Skeletal muscle satellite cell (primary cell): ENCODE data around the gene CASP10.
A peak's percentile ranks its signal among the peaks of the same experiment; 100 is the strongest.
"Not testable (repeated sequence)": the region's sequence is repeated elsewhere in the genome, so short reads cannot be mapped to it uniquely, and the experiment has no call there.

Experiments
- H3K27me3 ChIP-seq: 2 replicates; pipeline ENCODE4 v1.7.0; 2013; ENCODE audit warnings: low read length; ENCODE audit not compliant: control insufficient read depth, insufficient read depth
- H3K36me3 ChIP-seq: 2 replicates; pipeline ENCODE4 v1.7.0; 2013; ENCODE audit warnings: mild to moderate bottlenecking, control low read depth, low read length; ENCODE audit not compliant: insufficient read depth
- H3K4me1 ChIP-seq: 2 replicates; pipeline ENCODE4 v1.7.0; 2013; ENCODE audit warnings: low read length; ENCODE audit not compliant: control insufficient read depth, insufficient read depth
- H3K4me2 ChIP-seq: 2 replicates; pipeline ENCODE4 v1.7.0; 2013; ENCODE audit warnings: mild to moderate bottlenecking, low read length
- H3K4me3 ChIP-seq: 2 replicates; pipeline ENCODE4 v1.7.0; 2013; ENCODE audit warnings: low read length
- H3K9ac ChIP-seq: 2 replicates; pipeline ENCODE4 v1.7.0; 2013; ENCODE audit warnings: mild to moderate bottlenecking, low read depth, low read length, moderate library complexity
- H3K9me3 ChIP-seq: replicated peaks from 2 replicates; pipeline ENCODE4 v1.7.0; 2013; ENCODE audit warnings: mild to moderate bottlenecking, control low read depth, low read length

The CASP10 gene

DNA sequence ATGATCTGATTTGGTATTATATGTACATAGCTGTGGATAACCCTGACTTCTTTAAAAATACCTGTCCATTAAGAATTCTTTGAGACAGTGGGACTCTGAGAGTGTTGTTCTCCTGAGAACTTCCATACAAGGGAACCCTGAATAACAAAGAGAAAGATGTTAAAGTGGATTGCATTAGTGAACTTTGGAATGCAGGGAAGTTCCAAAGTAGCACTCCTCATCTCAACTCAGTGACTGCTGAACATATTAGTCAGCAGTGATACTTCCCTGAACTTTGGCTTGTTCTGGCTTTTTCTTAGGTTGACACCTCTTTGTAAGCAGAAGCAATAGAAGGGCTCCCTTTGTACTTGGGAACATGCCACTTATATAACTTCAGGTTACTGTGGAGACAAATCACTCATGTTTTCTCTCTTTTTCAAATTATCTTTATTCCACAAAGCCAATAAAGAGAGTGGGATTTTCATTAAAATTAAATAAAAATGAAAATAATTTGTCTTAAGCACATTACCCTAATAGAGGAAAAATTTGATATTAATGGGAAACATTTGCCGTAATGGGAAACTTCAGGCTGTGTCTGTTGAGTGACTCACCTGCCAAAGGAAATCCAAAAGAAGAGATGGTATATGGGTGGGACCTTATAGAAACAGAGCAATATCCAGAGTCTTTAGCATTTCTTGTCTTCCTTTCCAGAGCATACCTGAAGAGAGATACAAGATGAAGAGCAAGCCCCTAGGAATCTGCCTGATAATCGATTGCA is 33.7 kb upstream of the CASP10 start:
- H3K4me2 ChIP-seq = peak overlapping the region; percentile 65
- H3K36me3 ChIP-seq = peaks cover 40% of the 10 kb centered on the region
- peak overlapping the region; percentile 34 for H3K4me3 ChIP-seq
- no peaks in the 10 kb centered on the region for H3K9me3 ChIP-seq
- H3K4me1 ChIP-seq = peaks cover 47% of the 10 kb centered on the region
- peak overlapping the region; percentile 85 for H3K9ac ChIP-seq
- H3K27me3 ChIP-seq = no peaks in the 10 kb centered on the region

DNA sequence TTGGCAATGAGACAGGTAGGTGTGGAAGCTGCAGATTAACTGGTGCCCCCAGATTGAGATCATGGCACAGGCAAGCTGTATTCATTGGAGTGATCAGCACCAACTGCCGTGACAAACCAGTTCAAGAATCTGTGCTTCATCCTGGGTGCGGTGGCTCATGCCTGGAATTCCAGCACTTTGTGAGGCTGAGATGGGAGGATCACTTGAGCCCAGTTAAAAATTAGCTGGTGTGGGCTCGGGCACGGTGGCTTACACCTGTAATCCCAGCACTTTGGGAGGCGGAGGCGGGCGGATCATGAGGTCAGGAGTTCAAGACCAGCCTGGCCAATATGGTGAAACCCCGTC is 33.1 kb upstream of the CASP10 start:
- not testable (repeated sequence) for H3K27me3 ChIP-seq, H3K9me3 ChIP-seq
- peaks cover 42% of the 10 kb centered on the region for H3K36me3 ChIP-seq
- peaks cover 47% of the 10 kb centered on the region for H3K4me1 ChIP-seq
- H3K9ac ChIP-seq = peak overlapping the region; percentile 85
- peak overlapping the region; percentile 65 for H3K4me2 ChIP-seq
- H3K4me3 ChIP-seq = peak overlapping the region; percentile 34

DNA sequence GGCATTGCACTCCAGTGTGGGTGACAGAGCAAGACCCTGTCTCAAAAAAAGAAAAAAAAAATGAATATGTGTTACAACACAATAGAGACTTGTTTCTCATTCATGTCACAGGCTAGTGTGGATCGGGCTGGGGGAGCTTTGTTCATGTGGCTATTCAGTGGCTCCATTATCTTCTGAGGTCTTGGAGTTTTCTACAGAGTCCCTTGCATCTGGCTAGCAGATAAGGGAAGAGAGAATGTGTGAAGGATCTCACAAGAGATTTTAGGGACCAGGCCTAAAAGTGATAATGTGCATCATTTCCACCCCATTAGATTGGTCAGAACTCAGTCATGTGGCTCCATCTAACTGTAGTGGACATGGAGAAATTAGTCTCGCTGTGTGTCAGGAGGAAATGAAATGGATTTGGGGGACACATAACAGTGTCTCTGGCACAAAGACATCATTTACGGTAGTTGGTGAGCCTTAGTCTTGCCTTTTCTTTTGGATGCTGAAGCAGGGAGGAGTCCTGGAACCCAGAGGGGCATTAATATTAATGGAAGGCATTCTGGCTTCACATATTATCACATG is 32.4 kb upstream of the CASP10 start:
- peaks cover 44% of the 10 kb centered on the region for H3K36me3 ChIP-seq
- H3K9ac ChIP-seq = peak overlapping the region; percentile 85

DNA sequence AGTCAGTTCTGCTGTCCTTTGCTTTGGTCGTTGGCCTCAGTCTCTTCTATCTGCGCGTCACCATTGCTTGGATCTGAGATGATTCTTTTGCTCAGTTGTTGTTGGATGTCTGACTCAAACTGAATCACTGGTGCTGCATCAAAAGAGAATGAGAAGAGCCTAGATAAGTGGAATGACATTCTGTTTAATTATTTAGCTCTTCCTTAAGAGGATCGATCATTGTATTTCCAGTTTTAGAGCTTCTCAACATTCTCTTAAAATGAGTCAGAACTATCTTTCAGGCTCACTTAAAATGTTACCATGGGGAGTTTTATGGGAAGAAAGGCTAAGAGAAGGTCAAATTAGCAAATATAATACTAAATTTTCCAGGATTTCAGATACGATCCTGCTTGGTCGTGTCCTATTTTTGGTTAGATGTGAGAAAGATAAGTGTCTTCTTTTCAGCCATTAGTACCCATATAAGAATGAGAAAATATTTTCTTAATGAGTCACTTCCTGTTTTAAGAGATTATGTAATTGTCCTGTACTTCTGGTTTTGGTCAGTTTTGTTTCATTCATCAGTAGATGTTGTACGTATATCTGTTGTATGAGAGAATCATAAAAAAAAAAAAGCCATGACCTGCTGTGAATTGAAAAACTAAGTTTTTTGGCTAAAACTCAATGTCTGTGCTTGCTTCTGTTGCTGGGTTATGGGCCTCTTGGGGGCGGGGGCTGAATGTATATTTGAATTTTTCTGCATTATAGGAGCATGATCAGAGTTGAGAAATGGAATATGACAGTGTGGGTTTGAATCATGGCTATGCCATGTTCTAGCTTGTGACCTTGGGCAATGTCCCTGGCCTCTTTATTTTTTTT is 31.6 kb upstream of the CASP10 start:
- peaks cover 47% of the 10 kb centered on the region for H3K4me1 ChIP-seq
- H3K4me3 ChIP-seq = peak overlapping the region; percentile 42
- H3K9ac ChIP-seq = peak overlapping the region; percentile 85
- no peaks in the 10 kb centered on the region for H3K27me3 ChIP-seq
- peaks cover 48% of the 10 kb centered on the region for H3K36me3 ChIP-seq
- peak overlapping the region; percentile 63 for H3K4me2 ChIP-seq
- H3K9me3 ChIP-seq = no peaks in the 10 kb centered on the region

More for the DNA sequence above, 32.4 kb upstream of the CASP10 start:
- peaks cover 47% of the 10 kb centered on the region for H3K4me1 ChIP-seq
- H3K4me3 ChIP-seq = peak overlapping the region; percentile 42
- no peaks in the 10 kb centered on the region for H3K27me3 ChIP-seq
- no peaks in the 10 kb centered on the region for H3K9me3 ChIP-seq
- H3K4me2 ChIP-seq = peak overlapping the region; percentile 63

DNA sequence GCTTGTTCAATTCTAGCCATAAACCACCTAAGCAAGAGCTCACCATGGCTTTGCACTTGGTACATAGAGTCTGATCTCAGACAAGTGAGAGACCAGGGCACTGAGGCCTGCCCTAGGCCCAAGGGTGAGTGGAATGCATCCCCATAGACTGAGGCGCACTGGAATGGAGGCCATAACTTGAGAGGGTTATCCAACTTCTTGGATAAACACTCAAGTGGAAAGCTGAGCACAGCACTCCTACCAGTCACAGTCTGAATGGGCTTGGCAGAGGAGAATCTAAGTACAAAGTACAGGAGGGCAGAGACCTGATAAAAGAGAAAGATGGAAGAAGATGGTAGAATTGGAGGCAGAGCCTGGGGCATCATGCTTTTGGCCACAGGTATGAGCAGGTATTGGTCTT is 30.4 kb upstream of the CASP10 start:
- Histone ChIP-seq H3K4me1 (peaks cover 48% of the 10 kb centered on the region), H3K4me3 (no peak overlapping the region), H3K27me3 (no peaks in the 10 kb centered on the region), H3K36me3 (peaks cover 52% of the 10 kb centered on the region), H3K9ac (peak overlapping the region; percentile 85), H3K4me2 (peak overlapping the region; percentile 63), H3K9me3 (no peaks in the 10 kb centered on the region)

DNA sequence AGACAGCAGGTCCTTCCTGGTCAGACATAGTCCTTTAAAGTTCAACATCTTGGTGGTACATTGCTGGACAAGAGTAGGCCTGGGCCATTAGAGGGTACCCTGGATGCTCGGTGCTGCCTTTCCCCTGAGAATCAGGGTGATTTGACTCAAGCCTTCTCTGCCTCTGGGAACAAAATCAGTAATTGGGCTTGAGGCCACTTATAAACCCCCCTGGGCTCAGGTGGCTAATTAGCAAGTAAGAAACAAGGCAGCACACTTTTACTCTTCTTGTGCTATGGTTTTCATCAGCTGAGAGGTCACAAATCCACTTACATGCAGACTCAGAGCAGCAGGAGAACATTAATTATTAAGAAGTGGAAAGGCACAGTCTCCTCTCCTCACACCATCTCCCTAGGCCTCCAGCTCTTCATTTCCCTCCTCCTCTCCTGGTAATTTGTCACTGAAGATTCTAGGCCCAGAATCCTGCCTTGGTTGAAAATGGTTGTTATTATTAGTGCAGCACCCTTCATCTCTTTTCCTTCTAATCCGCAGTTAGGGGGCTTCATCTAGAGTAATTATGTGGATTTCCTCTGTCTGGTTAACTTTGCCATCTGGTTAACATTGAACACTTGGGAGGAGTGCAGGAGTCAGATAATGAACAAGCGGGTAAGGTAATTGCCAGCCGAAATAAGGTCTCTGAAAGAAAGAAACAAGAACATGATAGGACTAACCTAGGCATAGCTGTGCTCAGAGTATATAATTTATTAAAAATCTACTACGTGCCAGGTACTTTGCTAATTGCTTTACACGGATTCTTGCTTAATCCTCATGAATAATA is 29.7 kb upstream of the CASP10 start:
- no peaks in the 10 kb centered on the region for H3K27me3 ChIP-seq
- peaks cover 50% of the 10 kb centered on the region for H3K4me1 ChIP-seq
- no peaks in the 10 kb centered on the region for H3K9me3 ChIP-seq
- peaks cover 59% of the 10 kb centered on the region for H3K36me3 ChIP-seq
- no peak overlapping the region for H3K4me3 ChIP-seq
- no peak overlapping the region for H3K4me2 ChIP-seq
- H3K9ac ChIP-seq = peak overlapping the region; percentile 85

DNA sequence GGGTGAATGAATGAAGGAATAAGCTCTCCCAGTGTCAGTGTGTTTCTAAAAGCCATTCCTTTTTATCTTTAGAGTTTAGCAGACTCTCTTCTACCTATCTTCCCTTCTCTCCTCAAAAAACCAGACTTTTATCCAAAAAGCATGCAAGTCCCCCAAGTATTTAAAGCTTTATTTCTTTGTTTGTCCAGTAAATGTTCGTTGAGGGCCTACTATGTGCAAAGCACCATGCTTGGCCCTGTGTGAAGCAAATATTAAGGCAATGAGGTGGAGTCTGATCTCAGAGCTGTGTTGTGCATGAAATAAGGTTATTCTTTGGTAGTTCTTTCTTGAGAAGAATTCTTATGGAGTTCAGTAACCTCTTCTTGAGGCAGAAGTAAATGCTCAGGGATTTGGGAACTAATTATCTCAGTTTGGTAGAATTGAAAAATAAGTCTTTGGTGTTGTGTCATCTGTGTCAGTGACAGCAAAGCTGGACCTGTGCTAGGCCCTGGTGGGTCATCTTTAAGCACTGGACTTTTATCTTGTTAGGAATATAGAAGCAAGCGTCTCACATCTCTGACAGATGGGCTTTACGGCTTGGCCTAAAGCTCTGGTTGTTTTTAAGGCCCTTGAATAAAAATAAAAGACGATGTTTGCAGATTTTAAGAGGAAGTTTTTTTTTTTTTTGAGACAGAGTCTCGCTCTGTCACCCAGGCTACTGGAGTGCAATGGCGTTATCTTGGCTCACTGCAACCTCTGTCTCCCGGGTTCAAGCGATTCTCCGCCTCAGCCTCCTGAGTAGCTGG is 28.1 kb upstream of the CASP10 start:
- no peak overlapping the region for H3K4me3 ChIP-seq
- no peaks in the 10 kb centered on the region for H3K9me3 ChIP-seq
- H3K4me1 ChIP-seq = peaks cover 36% of the 10 kb centered on the region
- H3K36me3 ChIP-seq = peaks cover 61% of the 10 kb centered on the region
- no peak overlapping the region for H3K9ac ChIP-seq
- H3K4me2 ChIP-seq = no peak overlapping the region
- H3K27me3 ChIP-seq = no peaks in the 10 kb centered on the region

DNA sequence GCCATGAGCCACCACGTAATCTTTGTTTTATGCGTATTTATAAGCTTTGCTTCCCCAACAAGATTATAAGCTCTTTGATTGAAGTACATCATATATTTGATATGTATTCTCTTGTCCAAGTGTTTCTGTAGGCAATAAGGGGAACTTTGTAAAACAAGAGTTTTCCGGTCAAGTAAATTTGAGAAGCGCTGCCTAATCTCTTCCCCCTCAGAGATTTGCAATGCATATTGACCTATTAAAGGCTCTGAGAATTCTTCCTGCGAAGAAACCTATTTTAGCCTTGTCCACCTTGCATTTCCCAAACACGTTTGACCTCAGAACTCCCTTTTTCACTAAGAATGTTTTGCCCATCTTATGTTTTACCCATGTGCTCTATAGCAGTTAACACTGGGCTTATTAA is 26.9 kb upstream of the CASP10 start:
- Histone ChIP-seq H3K4me2 (no peak overlapping the region), H3K9ac (no peak overlapping the region), H3K27me3 (no peaks in the 10 kb centered on the region), H3K9me3 (no peaks in the 10 kb centered on the region), H3K36me3 (peaks cover 67% of the 10 kb centered on the region), H3K4me3 (no peak overlapping the region), H3K4me1 (peaks cover 24% of the 10 kb centered on the region)

DNA sequence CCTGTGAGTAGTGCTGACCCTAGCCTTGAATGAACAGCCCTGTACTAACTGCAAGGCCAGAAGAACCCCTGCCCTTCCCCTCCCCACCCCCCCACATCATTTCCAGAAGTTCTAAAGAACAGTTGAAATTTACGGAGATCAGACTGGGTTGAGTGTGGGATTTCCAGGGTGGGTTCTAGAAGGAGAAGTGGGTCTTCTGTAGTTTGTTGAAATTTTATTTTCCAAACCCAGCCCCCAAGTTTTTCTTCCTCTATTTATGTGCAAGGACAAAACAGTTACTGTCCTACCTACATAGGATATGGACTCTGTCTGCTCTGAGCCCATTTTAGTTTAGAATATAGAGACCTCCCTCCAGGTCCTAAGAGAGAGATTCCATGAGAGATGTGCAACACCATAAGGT is 26.3 kb upstream of the CASP10 start:
- Histone ChIP-seq H3K4me3 (no peak overlapping the region), H3K36me3 (peaks cover 68% of the 10 kb centered on the region), H3K9me3 (no peaks in the 10 kb centered on the region), H3K9ac (no peak overlapping the region), H3K4me2 (no peak overlapping the region), H3K4me1 (peaks cover 23% of the 10 kb centered on the region), H3K27me3 (no peaks in the 10 kb centered on the region)

DNA sequence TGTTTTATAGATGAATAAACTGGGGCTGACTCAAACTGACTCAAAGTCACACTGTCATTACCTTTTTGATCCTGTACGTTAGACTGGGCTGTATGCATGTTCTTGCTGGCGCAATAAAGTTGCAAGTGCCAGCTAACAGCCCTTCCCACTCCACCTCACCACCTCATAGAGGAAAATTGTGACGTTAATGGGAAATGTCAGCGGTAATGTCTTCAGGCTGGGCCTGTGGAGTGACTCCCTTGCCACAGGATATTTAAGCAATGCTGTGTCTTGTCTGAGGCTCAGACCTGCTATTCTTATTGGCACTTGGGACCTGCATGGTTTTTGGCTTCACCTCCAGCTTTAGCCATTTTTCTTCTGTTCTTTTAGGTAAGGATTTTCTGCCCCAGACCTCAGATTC is 25.2 kb upstream of the CASP10 start:
- no peak overlapping the region for H3K4me2 ChIP-seq
- H3K4me3 ChIP-seq = no peak overlapping the region
- no peaks in the 10 kb centered on the region for H3K9me3 ChIP-seq
- H3K27me3 ChIP-seq = no peaks in the 10 kb centered on the region
- H3K9ac ChIP-seq = peak overlapping the region; percentile 59
- H3K4me1 ChIP-seq = peaks cover 12% of the 10 kb centered on the region
- H3K36me3 ChIP-seq = peaks cover 72% of the 10 kb centered on the region
